ENCODE data around the gene PPP1R26. TPM values are rescaled to one million over a fixed set of nuclear protein-coding genes. Genes with fewer than 3 reads are reported as not detected.
A peak's percentile ranks its signal among the peaks of the same experiment; 100 is the strongest.

Gene PPP1R26
- total and polyA plus RNA-seq, 2 of the 13 experiments (the other 11 are each of a cell fraction or from before 2014, with no cell fraction given): 8.6 to 11.6 TPM

DNA sequence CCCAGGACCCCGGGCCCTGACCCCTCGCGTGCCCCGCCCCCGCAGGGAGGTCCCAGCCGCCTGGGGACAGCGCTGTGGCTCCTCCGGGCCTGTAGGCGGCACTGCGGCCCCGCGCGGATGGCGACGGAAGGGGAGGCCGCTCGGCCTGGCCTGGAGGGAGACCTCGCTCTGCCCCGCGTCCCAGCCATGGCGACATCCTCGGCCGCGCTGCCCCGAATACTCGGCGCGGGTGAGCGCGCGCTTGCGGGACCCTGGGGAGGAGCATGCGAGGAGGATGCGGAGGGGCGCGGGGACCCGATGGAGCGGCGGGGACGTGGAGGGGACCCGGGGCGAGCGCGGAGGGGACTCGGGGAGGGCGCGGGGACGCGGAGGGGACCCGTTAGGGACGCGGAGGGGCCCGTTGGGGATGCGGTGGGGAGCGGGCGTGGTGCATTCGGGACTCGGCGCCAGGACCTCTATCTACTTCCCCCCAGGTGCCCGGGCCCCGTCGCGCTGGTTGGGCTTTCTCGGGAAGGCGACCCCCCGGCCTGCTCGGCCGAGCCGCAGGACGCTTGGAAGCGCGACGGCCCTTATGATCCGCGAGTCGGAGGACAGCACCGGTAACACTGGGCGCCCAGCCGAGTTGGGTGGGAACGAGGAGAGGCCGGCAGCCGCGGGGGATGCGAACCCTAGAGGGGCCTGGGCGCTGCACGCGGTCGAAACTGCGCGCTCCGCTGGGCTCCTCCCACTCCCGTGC, 21.1 kb downstream of the PPP1R26 start, which contains the start of gene MRPS2 (continued):
- TF ChIP-seq HMGXB3 (CRISPR knock-in tag; IDR thresholded peaks at IDR 0.05; ENCODE audit: borderline replicate concordance): 0 out of 2 replicates have a peak, but pooled peaks have one; percentile 22
- TF ChIP-seq ZNF678 (CRISPR knock-in tag; IDR thresholded peaks at IDR 0.05): no peak
- peak; percentile 96 for TF ChIP-seq CTCF (CRISPR knock-in tag; IDR thresholded peaks at IDR 0.05)
- TF ChIP-seq ARNTL (CRISPR knock-in tag; IDR thresholded peaks at IDR 0.05): no peak; the same call in 1 of the 2 replicates
- no peak for TF ChIP-seq NBN (conservative IDR thresholded peaks at IDR 0.05)
- TF ChIP-seq SRF (IDR thresholded peaks at IDR 0.05; ENCODE audit: low read depth, low read length): no peak
- TF ChIP-seq, protein P1, sequence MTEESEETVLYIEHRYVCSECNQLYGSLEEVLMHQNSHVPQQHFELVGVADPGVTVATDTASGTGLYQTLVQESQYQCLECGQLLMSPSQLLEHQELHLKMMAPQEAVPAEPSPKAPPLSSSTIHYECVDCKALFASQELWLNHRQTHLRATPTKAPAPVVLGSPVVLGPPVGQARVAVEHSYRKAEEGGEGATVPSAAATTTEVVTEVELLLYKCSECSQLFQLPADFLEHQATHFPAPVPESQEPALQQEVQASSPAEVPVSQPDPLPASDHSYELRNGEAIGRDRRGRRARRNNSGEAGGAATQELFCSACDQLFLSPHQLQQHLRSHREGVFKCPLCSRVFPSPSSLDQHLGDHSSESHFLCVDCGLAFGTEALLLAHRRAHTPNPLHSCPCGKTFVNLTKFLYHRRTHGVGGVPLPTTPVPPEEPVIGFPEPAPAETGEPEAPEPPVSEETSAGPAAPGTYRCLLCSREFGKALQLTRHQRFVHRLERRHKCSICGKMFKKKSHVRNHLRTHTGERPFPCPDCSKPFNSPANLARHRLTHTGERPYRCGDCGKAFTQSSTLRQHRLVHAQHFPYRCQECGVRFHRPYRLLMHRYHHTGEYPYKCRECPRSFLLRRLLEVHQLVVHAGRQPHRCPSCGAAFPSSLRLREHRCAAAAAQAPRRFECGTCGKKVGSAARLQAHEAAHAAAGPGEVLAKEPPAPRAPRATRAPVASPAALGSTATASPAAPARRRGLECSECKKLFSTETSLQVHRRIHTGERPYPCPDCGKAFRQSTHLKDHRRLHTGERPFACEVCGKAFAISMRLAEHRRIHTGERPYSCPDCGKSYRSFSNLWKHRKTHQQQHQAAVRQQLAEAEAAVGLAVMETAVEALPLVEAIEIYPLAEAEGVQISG (CRISPR knock-in tag; IDR thresholded peaks at IDR 0.05): peak; percentile 99
- peak; percentile 89; the same call in 1 of the 2 replicates for TF ChIP-seq WIZ (CRISPR knock-in tag; IDR thresholded peaks at IDR 0.05)
- TF ChIP-seq RXRB (CRISPR knock-in tag; IDR thresholded peaks at IDR 0.05; ENCODE audit: borderline replicate concordance): peak; percentile 41; the same call in 1 of the 2 replicates
- TF ChIP-seq BATF2 (CRISPR knock-in tag; IDR thresholded peaks at IDR 0.05): peak; percentile 56; the same call in 1 of the 2 replicates
- no peak for TF ChIP-seq ZFP36L1 (CRISPR knock-in tag; IDR thresholded peaks at IDR 0.05)
- no peak for TF ChIP-seq SMC3 (IDR thresholded peaks at IDR 0.05; ENCODE audit: low read length)
- TF ChIP-seq ZNF34 (CRISPR knock-in tag; IDR thresholded peaks at IDR 0.05; ENCODE audit: borderline replicate concordance): no peak
- TF ChIP-seq FOSL1 (CRISPR knock-in tag; IDR thresholded peaks at IDR 0.05; ENCODE audit: borderline replicate concordance): no peak
- TF ChIP-seq, protein P2, sequence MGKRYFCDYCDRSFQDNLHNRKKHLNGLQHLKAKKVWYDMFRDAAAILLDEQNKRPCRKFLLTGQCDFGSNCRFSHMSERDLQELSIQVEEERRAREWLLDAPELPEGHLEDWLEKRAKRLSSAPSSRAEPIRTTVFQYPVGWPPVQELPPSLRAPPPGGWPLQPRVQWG (CRISPR knock-in tag; IDR thresholded peaks at IDR 0.05; ENCODE audit: borderline replicate concordance, low read depth): no peak
- TF ChIP-seq MBD4 (IDR thresholded peaks at IDR 0.05; ENCODE audit: borderline replicate concordance, low read length): no peak
- peak; percentile 76 for TF ChIP-seq ZNF747 (CRISPR knock-in tag; IDR thresholded peaks at IDR 0.05; ENCODE audit: borderline replicate concordance)
- no peak for TF ChIP-seq RFXANK (CRISPR knock-in tag; IDR thresholded peaks at IDR 0.05)

Data from HepG2 (cell line).